ENCODE results near the gene LAMA1.

LAMA1 gene

GRCh38 chr18:7105268-7105667 lies 12.3 kb downstream of the LAMA1 start:
- no peak overlapping the region for H3K27ac ChIP-seq (ENCODE audit: low read length)
- H3K4me1 ChIP-seq (ENCODE audit: control insufficient read depth in 1 of 2, insufficient read depth in 2 of 2, low read length in 2 of 2), result no peaks in the 10 kb centered on the region
- H3K36me3 ChIP-seq (ENCODE audit: control insufficient read depth in 1 of 2, insufficient read depth in 2 of 2, low read length in 2 of 2), result no peaks in the 10 kb centered on the region
- no peak overlapping the region for H3K4me3 ChIP-seq (ENCODE audit: low read depth in 1 of 2, low read length in 2 of 2)
- H3K27me3 ChIP-seq (ENCODE audit: low read depth, low read length), result no peaks in the 10 kb centered on the region
- H3K9me3 ChIP-seq (ENCODE audit: control insufficient read depth in 1 of 2, low read length in 2 of 2), result no peaks in the 10 kb centered on the region

GRCh38 chr18:7104649-7105048 lies 12.9 kb downstream of the LAMA1 start:
- no peaks in the 10 kb centered on the region for H3K4me1 ChIP-seq (ENCODE audit: control insufficient read depth in 1 of 2, insufficient read depth in 2 of 2, low read length in 2 of 2)
- H3K27me3 ChIP-seq (ENCODE audit: low read depth, low read length), result no peaks in the 10 kb centered on the region
- no peaks in the 10 kb centered on the region for H3K9me3 ChIP-seq (ENCODE audit: control insufficient read depth in 1 of 2, low read length in 2 of 2)
- H3K4me3 ChIP-seq (ENCODE audit: low read depth in 1 of 2, low read length in 2 of 2), result no peak overlapping the region
- no peaks in the 10 kb centered on the region for H3K36me3 ChIP-seq (ENCODE audit: control insufficient read depth in 1 of 2, insufficient read depth in 2 of 2, low read length in 2 of 2)
- no peak overlapping the region for H3K27ac ChIP-seq (ENCODE audit: low read length)

GRCh38 chr18:7102131-7102530 lies 15.5 kb downstream of the LAMA1 start:
- Histone ChIP-seq H3K27me3 (ENCODE audit: low read depth, low read length) (no peaks in the 10 kb centered on the region), H3K9me3 (ENCODE audit: control insufficient read depth in 1 of 2, low read length in 2 of 2) (no peaks in the 10 kb centered on the region), H3K4me3 (ENCODE audit: low read depth in 1 of 2, low read length in 2 of 2) (no peak overlapping the region), H3K27ac (ENCODE audit: low read length) (no peak overlapping the region), H3K4me1 (ENCODE audit: control insufficient read depth in 1 of 2, insufficient read depth in 2 of 2, low read length in 2 of 2) (no peaks in the 10 kb centered on the region), H3K36me3 (ENCODE audit: control insufficient read depth in 1 of 2, insufficient read depth in 2 of 2, low read length in 2 of 2) (no peaks in the 10 kb centered on the region)

GRCh38 chr18:7096838-7097237 lies 20.8 kb downstream of the LAMA1 start:
- H3K27ac ChIP-seq (ENCODE audit: low read length), result no peak overlapping the region
- H3K36me3 ChIP-seq (ENCODE audit: control insufficient read depth in 1 of 2, insufficient read depth in 2 of 2, low read length in 2 of 2), result no peaks in the 10 kb centered on the region
- H3K27me3 ChIP-seq (ENCODE audit: low read depth, low read length), result no peaks in the 10 kb centered on the region
- H3K4me1 ChIP-seq (ENCODE audit: control insufficient read depth in 1 of 2, insufficient read depth in 2 of 2, low read length in 2 of 2), result no peaks in the 10 kb centered on the region
- no peaks in the 10 kb centered on the region for H3K9me3 ChIP-seq (ENCODE audit: control insufficient read depth in 1 of 2, low read length in 2 of 2)
- no peak overlapping the region for H3K4me3 ChIP-seq (ENCODE audit: low read depth in 1 of 2, low read length in 2 of 2)

- no peaks in the 10 kb centered on the region for H3K9me3 ChIP-seq (ENCODE audit: control insufficient read depth in 1 of 2, low read length in 2 of 2)
- no peak overlapping the region for H3K4me3 ChIP-seq (ENCODE audit: low read depth in 1 of 2, low read length in 2 of 2)
- H3K4me1 ChIP-seq (ENCODE audit: control insufficient read depth in 1 of 2, insufficient read depth in 2 of 2, low read length in 2 of 2), result no peaks in the 10 kb centered on the region
- no peaks in the 10 kb centered on the region for H3K36me3 ChIP-seq (ENCODE audit: control insufficient read depth in 1 of 2, insufficient read depth in 2 of 2, low read length in 2 of 2)
- no peak overlapping the region for H3K27ac ChIP-seq (ENCODE audit: low read length)
- H3K27me3 ChIP-seq (ENCODE audit: low read depth, low read length), result no peaks in the 10 kb centered on the region
These were observed 23.2 kb downstream of the LAMA1 start for GRCh38 chr18:7094427-7094826.

GRCh38 chr18:7090771-7091170 lies 26.8 kb downstream of the LAMA1 start:
- Histone ChIP-seq H3K27me3 (ENCODE audit: low read depth, low read length) (no peaks in the 10 kb centered on the region), H3K4me1 (ENCODE audit: control insufficient read depth in 1 of 2, insufficient read depth in 2 of 2, low read length in 2 of 2) (no peaks in the 10 kb centered on the region), H3K36me3 (ENCODE audit: control insufficient read depth in 1 of 2, insufficient read depth in 2 of 2, low read length in 2 of 2) (no peaks in the 10 kb centered on the region), H3K4me3 (ENCODE audit: low read depth in 1 of 2, low read length in 2 of 2) (no peak overlapping the region), H3K9me3 (ENCODE audit: control insufficient read depth in 1 of 2, low read length in 2 of 2) (no peaks in the 10 kb centered on the region), H3K27ac (ENCODE audit: low read length) (no peak overlapping the region)

- H3K27me3 ChIP-seq (ENCODE audit: low read depth, low read length), result no peaks in the 10 kb centered on the region
- H3K4me1 ChIP-seq (ENCODE audit: control insufficient read depth in 1 of 2, insufficient read depth in 2 of 2, low read length in 2 of 2), result peaks cover 0 to 6% of the 10 kb centered on the region in 2 donors
- peaks cover 0 to 2% of the 10 kb centered on the region in 2 donors for H3K36me3 ChIP-seq (ENCODE audit: control insufficient read depth in 1 of 2, insufficient read depth in 2 of 2, low read length in 2 of 2)
- no peak overlapping the region for H3K27ac ChIP-seq (ENCODE audit: low read length)
- H3K9me3 ChIP-seq (ENCODE audit: control insufficient read depth in 1 of 2, low read length in 2 of 2), result no peaks in the 10 kb centered on the region
- H3K4me3 ChIP-seq (ENCODE audit: low read depth in 1 of 2, low read length in 2 of 2), result no peak overlapping the region
These were observed 28.2 kb downstream of the LAMA1 start for GRCh38 chr18:7089369-7089768.

- Histone ChIP-seq H3K27me3 (ENCODE audit: low read depth, low read length) (no peaks in the 10 kb centered on the region), H3K9me3 (ENCODE audit: control insufficient read depth in 1 of 2, low read length in 2 of 2) (no peaks in the 10 kb centered on the region), H3K4me1 (ENCODE audit: control insufficient read depth in 1 of 2, insufficient read depth in 2 of 2, low read length in 2 of 2) (peaks cover 0 to 9% of the 10 kb centered on the region in 2 donors), H3K36me3 (ENCODE audit: control insufficient read depth in 1 of 2, insufficient read depth in 2 of 2, low read length in 2 of 2) (peaks cover 0 to 5% of the 10 kb centered on the region in 2 donors), H3K4me3 (ENCODE audit: low read depth in 1 of 2, low read length in 2 of 2) (no peak overlapping the region), H3K27ac (ENCODE audit: low read length) (peak overlapping the region; percentile 67)
These were observed 33.2 kb downstream of the LAMA1 start for GRCh38 chr18:7084080-7085065.

GRCh38 chr18:7082671-7083070 lies 34.9 kb downstream of the LAMA1 start:
- Histone ChIP-seq H3K36me3 (ENCODE audit: control insufficient read depth in 1 of 2, insufficient read depth in 2 of 2, low read length in 2 of 2) (peaks cover 0 to 5% of the 10 kb centered on the region in 2 donors), H3K9me3 (ENCODE audit: control insufficient read depth in 1 of 2, low read length in 2 of 2) (no peaks in the 10 kb centered on the region), H3K27me3 (ENCODE audit: low read depth, low read length) (no peaks in the 10 kb centered on the region), H3K27ac (ENCODE audit: low read length) (no peak overlapping the region), H3K4me1 (ENCODE audit: control insufficient read depth in 1 of 2, insufficient read depth in 2 of 2, low read length in 2 of 2) (peaks cover 0 to 9% of the 10 kb centered on the region in 2 donors), H3K4me3 (ENCODE audit: low read depth in 1 of 2, low read length in 2 of 2) (no peak overlapping the region)

GRCh38 chr18:7079231-7079630 lies 38.4 kb downstream of the LAMA1 start:
- Histone ChIP-seq H3K27ac (ENCODE audit: low read length) (no peak overlapping the region), H3K27me3 (ENCODE audit: low read depth, low read length) (no peaks in the 10 kb centered on the region), H3K4me1 (ENCODE audit: control insufficient read depth in 1 of 2, insufficient read depth in 2 of 2, low read length in 2 of 2) (peaks cover 0 to 2% of the 10 kb centered on the region in 2 donors), H3K4me3 (ENCODE audit: low read depth in 1 of 2, low read length in 2 of 2) (no peak overlapping the region), H3K9me3 (ENCODE audit: control insufficient read depth in 1 of 2, low read length in 2 of 2) (no peaks in the 10 kb centered on the region), H3K36me3 (ENCODE audit: control insufficient read depth in 1 of 2, insufficient read depth in 2 of 2, low read length in 2 of 2) (peaks cover 0 to 1% of the 10 kb centered on the region in 2 donors)

GRCh38 chr18:7072593-7072992 lies 45.0 kb downstream of the LAMA1 start:
- no peaks in the 10 kb centered on the region for H3K36me3 ChIP-seq (ENCODE audit: control insufficient read depth in 1 of 2, insufficient read depth in 2 of 2, low read length in 2 of 2)
- H3K4me3 ChIP-seq (ENCODE audit: low read depth in 1 of 2, low read length in 2 of 2), result no peak overlapping the region
- no peaks in the 10 kb centered on the region for H3K9me3 ChIP-seq (ENCODE audit: control insufficient read depth in 1 of 2, low read length in 2 of 2)
- H3K27me3 ChIP-seq (ENCODE audit: low read depth, low read length), result no peaks in the 10 kb centered on the region
- no peaks in the 10 kb centered on the region for H3K4me1 ChIP-seq (ENCODE audit: control insufficient read depth in 1 of 2, insufficient read depth in 2 of 2, low read length in 2 of 2)
- H3K27ac ChIP-seq (ENCODE audit: low read length), result no peak overlapping the region
